CD8-positive, alpha-beta memory T cell (primary cell): Measurements from ENCODE around the gene KAT2A. TPM values are rescaled to one million over a fixed set of nuclear protein-coding genes. Genes with fewer than 3 reads are reported as not detected.

Source experiments
- CTCF ChIA-PET: fragments of 350-600 bp; sonication (Branson Sonifier 250); formaldehyde crosslinking; loops from one replicate; lab custom pipeline; 2021; ENCODE audit warnings: antibody characterized with exemption; lab: Charles Lee
- POLR2A ChIA-PET: fragments of 350-600 bp; sonication (Branson Sonifier 250); formaldehyde crosslinking; loops from one replicate; lab custom pipeline; 2021; ENCODE audit warnings: antibody characterized with exemption; lab: Charles Lee
- DNase-seq, 5 donors: peaks; one replicate each; pipeline versions ENCODE4 v3.0.0 to v3.0.0-alpha.2; 2020 to 2022; ENCODE audit warnings: mixed read lengths in 1 of 5
- H3K27ac ChIP-seq: one replicate; pipeline ENCODE4 v1.7.0; 2013; ENCODE audit warnings: low read depth, mild to moderate bottlenecking, low read length, moderate library complexity
- H3K27me3 ChIP-seq: 2 replicates; pipeline ENCODE4 v1.7.0; 2013; ENCODE audit warnings: low read length, mild to moderate bottlenecking; ENCODE audit not compliant: insufficient read depth, poor library complexity, severe bottlenecking
- H3K36me3 ChIP-seq: 2 replicates; pipeline ENCODE4 v1.7.0; 2013; ENCODE audit warnings: mild to moderate bottlenecking, low read length, moderate library complexity; ENCODE audit not compliant: insufficient read depth
- H3K4me1 ChIP-seq: 2 replicates; pipeline ENCODE4 v1.7.0; 2013; ENCODE audit warnings: mild to moderate bottlenecking, low read length, moderate library complexity; ENCODE audit not compliant: insufficient read depth
- H3K4me3 ChIP-seq: 2 replicates; pipeline ENCODE4 v1.7.0; 2013; ENCODE audit warnings: mild to moderate bottlenecking, low read length
- H3K9me3 ChIP-seq: 2 replicates; pipeline ENCODE4 v1.7.0; 2013; ENCODE audit warnings: mild to moderate bottlenecking, low read length
- H3K27ac Mint-ChIP-seq, 8 donors: one replicate each; pipeline ENCODE4 v1.8.0; 2020 to 2021; ENCODE audit warnings: mixed read lengths in 8 of 8, mild to moderate bottlenecking in 6 of 8, inconsistent platforms in 3 of 8, moderate library complexity in 3 of 8
- H3K27me3 Mint-ChIP-seq, 2 donors: one replicate each; pipeline ENCODE4 v1.8.0; 2020 to 2021; ENCODE audit warnings: mixed read lengths in 2 of 2, mild to moderate bottlenecking in 1 of 2, moderate library complexity in 1 of 2
- H3K36me3 Mint-ChIP-seq, 3 donors: one replicate each; pipeline ENCODE4 v1.8.0; 2020 to 2021; ENCODE audit warnings: mixed read lengths in 3 of 3, inconsistent platforms in 1 of 3, mild to moderate bottlenecking in 1 of 3
- H3K4me1 Mint-ChIP-seq, 3 donors: one replicate each; pipeline ENCODE4 v1.8.0; 2020 to 2021; ENCODE audit warnings: mixed read lengths in 3 of 3, inconsistent platforms in 1 of 3, mild to moderate bottlenecking in 1 of 3
- H3K4me3 Mint-ChIP-seq, 7 donors: one replicate each; pipeline ENCODE4 v1.8.0; 2020 to 2021; ENCODE audit warnings: mixed read lengths in 7 of 7, mild to moderate bottlenecking in 6 of 7, moderate library complexity in 4 of 7, inconsistent platforms in 2 of 7
- H3K9me3 Mint-ChIP-seq, 5 donors: one replicate each; pipeline ENCODE4 v1.8.0; 2020 to 2022; ENCODE audit warnings: mixed read lengths in 5 of 5, mild to moderate bottlenecking in 3 of 5, moderate library complexity in 2 of 5, inconsistent platforms in 1 of 5
- polyA plus RNA-seq: library from polyadenylated mRNA; unstranded; fragments of 300-500 nt; fragmentation: Illumina TruSeq; gene quantifications from one replicate; pipeline ENCODE4 v1.2.3, GENCODE V29; 2021
- total RNA-seq, 2 experiments: library from RNA; stranded (reverse); gene quantifications; one replicate each; pipeline ENCODE4 v1.2.3, GENCODE V29; 2021

Gene KAT2A
- total and polyA plus RNA-seq, 3 experiments from 2014 or later, result 8.5 to 53.3 (median 52.5) TPM

- H3K4me3 ChIP-seq, result no peak overlapping the region
- DNase-seq, result no peak
- Mint-ChIP-seq H3K4me3 (no peak overlapping the region), H3K36me3 (peaks cover 6 to 61% (median 6%) of the 10 kb centered on the region in 3 donors), H3K9me3 (no peaks in the 10 kb centered on the region), H3K4me1 (peaks cover 5 to 6% (median 6%) of the 10 kb centered on the region in 3 donors), H3K27me3 (no peaks in the 10 kb centered on the region), H3K27ac (peak overlapping the region in 1 of 8 donors; percentile 74)
- peaks cover 7% of the 10 kb centered on the region for H3K4me1 ChIP-seq
- CTCF ChIA-PET, result no interaction called here
- H3K9me3 ChIP-seq, result no peaks in the 10 kb centered on the region
- peaks cover 40% of the 10 kb centered on the region for H3K36me3 ChIP-seq
- H3K27ac ChIP-seq, result no peak overlapping the region
- no peaks in the 10 kb centered on the region for H3K27me3 ChIP-seq
- POLR2A ChIA-PET, result no interaction called here
Observed at GRCh38 chr17:42125565-42125964, 4.4 kb upstream of the KAT2A start.

GRCh38 chr17:42124256-42124655 lies 3.1 kb upstream of the KAT2A start:
- peaks cover 27% of the 10 kb centered on the region for H3K36me3 ChIP-seq
- POLR2A ChIA-PET, result interaction anchor here (0.6 kb wide), 1 partner anchor 58 kb away, joined by 6 read pairs; no protein-coding TSS in a partner anchor
- H3K27ac Mint-ChIP-seq, result peak overlapping the region in 3 of 8 donors; percentile 27 to 52 (median 50)

GRCh38 chr17:42122371-42123303 lies 1.5 kb upstream of the KAT2A start, which contains the start of gene HSPB9:
HSPB9 (plus strand) TSS chr17:42122804; CDS start chr17:42122851, 47 bp downstream.
- Histone ChIP-seq H3K27ac (no peak within 1 kb of the TSS), H3K4me1 (peaks cover 14% of the 10 kb centered on the region), H3K36me3 (peaks cover 11% of the 10 kb centered on the region), H3K9me3 (no peaks in the 10 kb centered on the region), H3K27me3 (no peaks in the 10 kb centered on the region), H3K4me3 (no peak within 1 kb of the TSS)
- H3K36me3 Mint-ChIP-seq, result peaks cover 6 to 38% (median 6%) of the 10 kb centered on the region in 3 donors
- H3K27me3 Mint-ChIP-seq, result no peaks in the 10 kb centered on the region
- ChIA-PET CTCF (interaction anchor here (0.8 to 11.7 kb wide), 2 partner anchors 59 to 95 kb away, joined by 3 to 109 read pairs; partner anchors contain the start of gene KCNH4), POLR2A (interaction anchor here (1.1 kb wide), 1 partner anchor 10 kb away, joined by 3 read pairs; the partner anchor contains the start of gene DHX58)
- no peak for DNase-seq
- H3K4me3 Mint-ChIP-seq, result peak within 1 kb of the TSS in 6 of 7 donors; percentile 56 to 87 (median 77)
- H3K4me1 Mint-ChIP-seq, result peaks cover 16 to 20% (median 19%) of the 10 kb centered on the region in 3 donors
- H3K9me3 Mint-ChIP-seq, result no peaks in the 10 kb centered on the region
- peak within 1 kb of the TSS in 3 of 8 donors; percentile 50 to 81 (median 61) for H3K27ac Mint-ChIP-seq

More at GRCh38 chr17:42124256-42124655, 3.1 kb upstream of the KAT2A start:
- Histone ChIP-seq H3K27me3 (no peaks in the 10 kb centered on the region), H3K27ac (no peak overlapping the region), H3K4me1 (peaks cover 14% of the 10 kb centered on the region), H3K4me3 (no peak overlapping the region), H3K9me3 (no peaks in the 10 kb centered on the region)
- CTCF ChIA-PET, result interaction anchor here (2.0 kb wide), 1 partner anchor 10 kb away, joined by 4 read pairs; no protein-coding TSS in a partner anchor
- H3K9me3 Mint-ChIP-seq, result no peaks in the 10 kb centered on the region
- H3K27me3 Mint-ChIP-seq, result no peaks in the 10 kb centered on the region
- no peak for DNase-seq
- H3K4me1 Mint-ChIP-seq, result peaks cover 11 to 14% (median 13%) of the 10 kb centered on the region in 3 donors
- peak overlapping the region in 1 of 7 donors; percentile 34 for H3K4me3 Mint-ChIP-seq
- H3K36me3 Mint-ChIP-seq, result peaks cover 6 to 48% (median 6%) of the 10 kb centered on the region in 3 donors

- peak overlapping the region; percentile 62 to 87 (median 77) for H3K4me3 Mint-ChIP-seq
- Histone ChIP-seq H3K9me3 (no peaks in the 10 kb centered on the region), H3K27ac (no peak overlapping the region), H3K4me3 (peak overlapping the region; percentile 19), H3K36me3 (no peaks in the 10 kb centered on the region), H3K4me1 (peaks cover 14% of the 10 kb centered on the region), H3K27me3 (no peaks in the 10 kb centered on the region)
- no peak for DNase-seq
- H3K36me3 Mint-ChIP-seq, result peaks cover 0 to 28% (median 4%) of the 10 kb centered on the region in 3 donors
- H3K9me3 Mint-ChIP-seq, result no peaks in the 10 kb centered on the region
- POLR2A ChIA-PET, result interaction anchor here (0.5 to 1.3 kb wide), 7 partner anchors 8 to 268 kb away, joined by 3 to 6 read pairs (median 4); partner anchors contain the start of genes DHX58, DNAJC7 and STAT3
- H3K27ac Mint-ChIP-seq, result peak overlapping the region in 3 of 8 donors; percentile 54 to 66 (median 61)
- CTCF ChIA-PET, result interaction anchor here (1.2 to 11.7 kb wide), 8 partner anchors 13 to 157 kb away, joined by 3 to 109 read pairs (median 5); partner anchors contain the start of genes CNP, DNAJC7 and NKIRAS2
- H3K4me1 Mint-ChIP-seq, result peaks cover 23 to 26% (median 25%) of the 10 kb centered on the region in 3 donors
- H3K27me3 Mint-ChIP-seq, result no peaks in the 10 kb centered on the region
Observed at GRCh38 chr17:42120161-42120769, 902 bp downstream of the KAT2A start.

- POLR2A ChIA-PET, result no interaction called here
- Mint-ChIP-seq H3K36me3 (peaks cover 0 to 23% (median 2%) of the 10 kb centered on the region in 3 donors), H3K9me3 (no peaks in the 10 kb centered on the region), H3K27ac (peak overlapping the region in 1 of 8 donors; percentile 82), H3K4me3 (peak overlapping the region in 3 of 7 donors; percentile 37 to 77 (median 47)), H3K27me3 (no peaks in the 10 kb centered on the region), H3K4me1 (peaks cover 23 to 31% (median 29%) of the 10 kb centered on the region in 3 donors)
- Histone ChIP-seq H3K36me3 (no peaks in the 10 kb centered on the region), H3K9me3 (no peaks in the 10 kb centered on the region), H3K27ac (no peak overlapping the region), H3K4me3 (no peak overlapping the region), H3K4me1 (peaks cover 14% of the 10 kb centered on the region), H3K27me3 (no peaks in the 10 kb centered on the region)
- no peak for DNase-seq
- CTCF ChIA-PET, result interaction anchor here (1.2 to 11.7 kb wide), 6 partner anchors 13 to 156 kb away, joined by 3 to 109 read pairs (median 6); partner anchors contain the start of genes CNP and NKIRAS2
Observed at GRCh38 chr17:42119301-42119700, 1.9 kb downstream of the KAT2A start.

GRCh38 chr17:42118545-42118944 lies 2.6 kb downstream of the KAT2A start:
- CTCF ChIA-PET, result interaction anchor here (1.4 to 11.7 kb wide), 8 partner anchors 14 to 155 kb away, joined by 4 to 109 read pairs (median 5); partner anchors contain the start of genes CNP and NKIRAS2
- Mint-ChIP-seq H3K9me3 (no peaks in the 10 kb centered on the region), H3K27ac (peak overlapping the region in 3 of 8 donors; percentile 13 to 70 (median 24)), H3K27me3 (no peaks in the 10 kb centered on the region), H3K4me1 (peaks cover 23 to 32% (median 29%) of the 10 kb centered on the region in 3 donors), H3K4me3 (peak overlapping the region; percentile 27 to 73 (median 60)), H3K36me3 (peaks cover 0 to 22% (median 2%) of the 10 kb centered on the region in 3 donors)
- H3K36me3 ChIP-seq, result no peaks in the 10 kb centered on the region
- no peak overlapping the region for H3K27ac ChIP-seq
- DNase-seq, result peak in 1 of 5 donors; percentile 42
- no peak overlapping the region for H3K4me3 ChIP-seq
- peaks cover 14% of the 10 kb centered on the region for H3K4me1 ChIP-seq
- H3K27me3 ChIP-seq, result no peaks in the 10 kb centered on the region
- H3K9me3 ChIP-seq, result no peaks in the 10 kb centered on the region
- POLR2A ChIA-PET, result no interaction called here

- H3K27ac Mint-ChIP-seq, result peak overlapping the region in 2 of 8 donors; percentile 24 to 80
Observed at GRCh38 chr17:42118126-42118510, 3.0 kb downstream of the KAT2A start.

More at GRCh38 chr17:42118126-42118510, 3.0 kb downstream of the KAT2A start:
- Histone ChIP-seq H3K4me1 (peaks cover 17% of the 10 kb centered on the region), H3K9me3 (no peaks in the 10 kb centered on the region), H3K4me3 (no peak overlapping the region), H3K36me3 (no peaks in the 10 kb centered on the region), H3K27ac (no peak overlapping the region), H3K27me3 (no peaks in the 10 kb centered on the region)
- Mint-ChIP-seq H3K27me3 (no peaks in the 10 kb centered on the region), H3K9me3 (no peaks in the 10 kb centered on the region), H3K4me3 (peak overlapping the region in 1 of 7 donors; percentile 71), H3K4me1 (peaks cover 23 to 32% (median 29%) of the 10 kb centered on the region in 3 donors), H3K36me3 (peaks cover 0 to 20% (median 2%) of the 10 kb centered on the region in 3 donors)
- CTCF ChIA-PET, result interaction anchor here (0.6 to 11.7 kb wide), 10 partner anchors 14 to 155 kb away, joined by 3 to 109 read pairs (median 4); partner anchors contain the start of genes DNAJC7 and NKIRAS2
- POLR2A ChIA-PET, result interaction anchor here (0.6 kb wide), 1 partner anchor 137 kb away, joined by 3 read pairs; no protein-coding TSS in a partner anchor
- DNase-seq, result no peak
